Stimulated activated CD4-positive, alpha-beta T cell treated with anti-CD3 and anti-CD28 coated beads, Interleukin-1b, Interleukin-23, amount 100 ng/mL, for 1 hour (primary cell): ENCODE measurements around the gene INSM1.

ENCODE experiments used
- DNase-seq, 2 donors: peaks; one replicate each; pipeline ENCODE4 v3.0.0-alpha.2; 2020; ENCODE audit warnings: low read depth in 2 of 2

The INSM1 gene

GRCh38 chr20:20393207-20394120 is 25.6 kb downstream of the INSM1 start:
- DNase-seq, result no peak

GRCh38 chr20:20395087-20395486 is 27.2 kb downstream of the INSM1 start:
- no peak for DNase-seq

DNA sequence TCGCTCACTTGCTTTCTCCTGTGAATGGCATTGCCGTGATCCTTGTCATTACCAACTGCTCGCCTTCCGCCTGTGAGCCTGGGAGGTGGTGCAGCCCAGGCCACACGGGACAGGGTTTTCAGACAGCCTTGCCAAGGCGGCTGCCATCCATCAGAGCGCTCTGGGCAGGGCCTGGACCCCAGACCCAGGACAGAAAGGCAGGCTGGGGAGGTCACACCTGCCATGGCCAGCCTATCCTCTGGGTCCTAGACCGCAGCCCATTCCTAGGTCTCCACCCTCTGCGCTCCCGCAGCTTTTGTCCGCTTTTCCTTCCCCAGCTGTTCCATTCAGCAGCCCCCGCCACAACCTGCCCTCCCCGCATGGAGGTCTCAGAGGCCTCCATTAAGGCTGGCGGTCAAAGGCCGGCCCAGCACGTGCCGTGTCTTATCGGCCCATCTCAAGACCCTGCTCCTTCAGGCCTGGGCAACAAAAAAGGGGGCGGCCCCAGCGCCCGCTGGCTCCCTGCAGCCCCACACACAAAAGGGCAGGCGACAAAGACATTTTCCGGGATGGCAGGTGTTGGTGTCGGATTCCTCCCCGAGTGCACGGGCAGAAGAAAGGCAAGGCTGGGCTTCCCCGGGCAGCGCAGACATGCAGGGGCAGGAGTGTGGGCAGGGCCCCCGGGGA is 28.1 kb downstream of the INSM1 start:
- DNase-seq, result no peak

GRCh38 chr20:20396794-20397193 is 28.9 kb downstream of the INSM1 start:
- DNase-seq, result no peak

DNA sequence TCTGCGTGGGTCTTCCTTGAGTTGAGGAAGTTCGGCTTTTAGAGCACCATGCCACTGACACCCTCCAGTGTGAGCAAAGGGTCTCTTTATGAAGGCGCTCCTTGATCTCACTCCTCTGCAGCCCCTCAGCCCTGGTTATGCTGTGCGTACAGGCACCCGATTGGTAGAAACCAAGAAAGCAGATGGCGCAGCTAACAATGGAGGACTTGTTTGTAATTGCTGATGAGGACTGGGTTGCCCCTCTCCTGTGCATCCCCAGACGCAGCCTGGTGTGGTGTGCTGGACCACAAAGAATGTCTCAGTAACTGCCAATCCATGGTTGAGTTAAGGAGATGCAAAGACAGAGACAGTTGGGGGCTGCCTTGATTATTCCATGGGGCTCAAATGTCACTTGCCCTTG is 30.2 kb downstream of the INSM1 start:
- DNase-seq, result no peak

GRCh38 chr20:20399531-20400500 is 31.9 kb downstream of the INSM1 start:
- no peak for DNase-seq

- DNase-seq, result no peak
These were observed 34.1 kb downstream of the INSM1 start for GRCh38 chr20:20401991-20402390.

- no peak for DNase-seq
These were observed 36.7 kb downstream of the INSM1 start for GRCh38 chr20:20404633-20405032.

DNA sequence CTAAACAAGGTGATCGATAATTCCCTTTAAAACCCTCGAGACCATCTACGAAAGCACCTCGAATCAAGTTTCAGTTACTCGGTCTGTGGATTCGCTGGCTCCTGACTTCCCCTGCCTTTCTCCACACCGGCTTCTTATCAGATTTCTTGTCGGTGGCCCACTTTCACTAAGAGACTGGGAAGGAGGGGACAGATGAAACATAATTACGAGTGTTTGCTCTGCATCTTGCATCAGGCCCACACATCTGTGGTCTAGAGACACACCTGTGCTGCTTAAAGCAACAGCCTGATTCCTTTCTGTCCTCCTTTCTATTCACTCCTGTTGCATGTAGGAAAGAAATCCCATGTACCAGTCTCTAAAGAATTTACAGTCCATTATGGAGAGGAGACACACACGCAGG is 37.7 kb downstream of the INSM1 start:
- DNase-seq, result no peak

- no peak for DNase-seq
These were observed 38.4 kb downstream of the INSM1 start for GRCh38 chr20:20406306-20406705.

DNA sequence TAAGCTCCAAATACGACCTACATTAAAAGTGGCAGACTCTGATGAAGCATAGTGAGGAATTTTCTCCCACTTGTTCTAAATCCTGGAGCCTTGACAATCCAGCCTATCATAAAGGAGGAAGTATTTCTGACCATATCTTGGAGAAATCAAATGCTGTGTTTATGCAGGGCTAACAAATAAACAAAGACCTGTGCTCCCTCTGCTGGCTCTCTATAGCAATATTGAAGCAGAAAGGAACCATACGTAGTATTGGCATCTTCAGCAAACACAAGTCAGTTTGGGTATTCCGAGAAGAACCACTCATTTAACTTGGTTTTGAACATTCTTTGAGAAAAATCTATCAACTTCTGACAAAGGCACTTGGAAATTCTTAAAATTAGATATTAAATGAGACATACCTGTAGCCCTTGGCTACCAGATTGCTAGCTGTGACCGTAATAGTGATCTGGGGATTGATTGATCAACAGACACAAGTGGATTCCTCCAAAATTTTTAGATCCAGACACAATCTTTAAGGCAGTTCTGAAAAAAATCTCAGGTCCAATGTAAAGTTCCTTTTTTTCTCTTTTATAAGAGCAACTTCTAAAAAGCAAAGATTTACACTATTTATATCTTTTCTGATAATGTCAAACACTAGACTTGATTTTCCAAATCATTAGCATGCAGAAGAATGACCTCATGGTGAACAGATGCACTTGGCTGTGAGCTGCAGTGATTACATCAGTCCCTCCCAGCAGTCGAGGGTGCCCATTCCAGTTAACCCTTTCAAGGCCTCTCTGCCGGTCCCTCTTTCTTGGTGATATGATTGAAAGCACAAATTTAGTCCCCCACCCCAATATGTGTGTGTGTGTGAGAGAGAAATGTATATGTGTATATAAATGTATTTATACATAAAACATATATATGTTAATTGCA is 40.2 kb downstream of the INSM1 start:
- DNase-seq, result no peak

- no peak for DNase-seq
These were observed 41.4 kb downstream of the INSM1 start for GRCh38 chr20:20409331-20409730.

DNA sequence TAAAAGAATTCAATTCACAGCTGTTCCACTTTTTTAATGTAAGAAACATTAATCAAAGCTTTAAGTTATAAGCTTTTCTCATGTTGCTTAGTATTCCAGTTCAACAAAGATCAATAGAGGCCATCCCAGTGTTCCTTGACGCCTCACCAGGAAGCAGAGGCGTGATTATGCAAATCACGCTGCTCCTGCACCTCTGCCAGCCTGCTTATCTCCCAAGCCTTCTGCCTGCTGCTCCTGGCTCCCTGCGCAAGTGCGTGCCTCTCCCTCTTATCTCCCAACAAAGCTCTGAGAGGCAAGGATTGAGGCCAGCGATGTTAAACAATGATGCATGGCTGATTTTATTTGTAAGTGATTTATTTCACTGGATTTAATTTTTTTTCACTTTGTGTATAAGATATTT is 42.8 kb downstream of the INSM1 start:
- DNase-seq, result no peak

- DNase-seq, result no peak
These were observed 43.5 kb downstream of the INSM1 start for GRCh38 chr20:20411402-20411801.

DNA sequence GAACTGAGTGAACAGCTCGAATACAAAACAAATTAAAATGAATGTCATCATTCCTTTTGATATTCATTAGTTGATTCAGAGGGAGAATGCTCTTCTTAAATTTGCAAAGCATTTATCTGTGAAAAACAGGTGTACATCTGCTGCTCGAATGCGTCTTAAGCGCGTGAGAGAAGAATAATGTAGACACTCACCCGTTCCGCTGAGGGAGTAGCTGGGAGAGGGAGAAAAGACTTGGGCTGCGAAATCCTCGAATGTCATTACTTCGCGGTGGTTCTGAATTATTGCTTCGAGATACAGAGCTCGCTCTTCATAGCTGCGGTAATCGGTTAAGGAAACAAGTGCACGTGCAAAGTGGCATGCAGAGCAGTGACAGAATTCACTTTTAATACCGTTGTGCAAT is 43.9 kb downstream of the INSM1 start:
- no peak for DNase-seq

GRCh38 chr20:20412750-20413149 is 44.8 kb downstream of the INSM1 start:
- no peak for DNase-seq

DNA sequence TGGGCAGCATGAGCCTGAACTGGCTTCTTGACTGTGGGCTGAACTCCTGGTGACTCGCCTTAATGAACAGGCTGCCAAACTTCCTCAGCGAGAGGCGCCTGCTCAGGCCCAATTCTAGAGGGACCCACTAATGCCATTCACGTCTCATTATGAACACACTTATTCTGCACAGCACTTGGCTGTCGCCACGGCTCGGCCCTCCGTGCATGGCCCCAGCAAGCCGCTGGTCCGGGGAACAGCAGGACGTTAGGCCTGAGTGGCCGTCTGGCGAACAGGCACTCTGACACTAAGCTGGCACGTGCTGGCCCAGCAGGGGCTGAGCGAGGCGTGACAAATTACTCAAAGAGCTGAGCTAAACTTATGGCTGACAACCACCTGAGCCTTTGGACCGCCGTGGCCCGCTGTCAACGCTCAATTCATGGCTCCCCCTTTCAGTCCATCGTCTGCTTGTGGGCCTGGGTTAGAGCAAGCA is 45.9 kb downstream of the INSM1 start:
- no peak for DNase-seq

DNA sequence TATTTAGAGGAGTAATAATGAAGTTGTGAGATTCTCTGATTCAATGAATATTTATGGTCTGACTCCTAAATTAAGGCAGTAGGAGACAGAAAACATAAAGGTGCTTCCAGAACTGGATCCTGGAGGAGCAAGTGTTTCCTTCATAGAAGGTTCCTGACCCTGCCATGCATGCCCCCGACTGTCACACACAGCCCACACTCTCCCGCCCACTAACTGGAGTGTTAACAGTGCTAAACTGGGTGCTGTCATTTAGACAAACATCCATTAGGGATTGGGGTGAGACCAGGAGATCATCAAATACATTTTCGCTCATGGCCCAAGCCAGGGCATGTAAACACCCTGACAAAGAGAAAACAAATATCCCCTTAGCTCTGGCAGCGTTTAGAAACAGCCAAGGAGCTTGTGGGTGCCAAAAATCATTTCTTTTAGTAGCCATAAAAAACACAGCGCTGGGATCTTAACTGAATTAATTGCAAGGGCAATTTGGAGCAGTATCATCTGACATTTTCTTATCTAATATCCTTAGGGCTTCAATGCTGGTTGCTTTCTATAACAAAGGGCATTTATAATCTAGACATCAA is 46.8 kb downstream of the INSM1 start:
- DNase-seq, result no peak

- DNase-seq, result no peak
These were observed 47.4 kb downstream of the INSM1 start for GRCh38 chr20:20415321-20415720.

DNA sequence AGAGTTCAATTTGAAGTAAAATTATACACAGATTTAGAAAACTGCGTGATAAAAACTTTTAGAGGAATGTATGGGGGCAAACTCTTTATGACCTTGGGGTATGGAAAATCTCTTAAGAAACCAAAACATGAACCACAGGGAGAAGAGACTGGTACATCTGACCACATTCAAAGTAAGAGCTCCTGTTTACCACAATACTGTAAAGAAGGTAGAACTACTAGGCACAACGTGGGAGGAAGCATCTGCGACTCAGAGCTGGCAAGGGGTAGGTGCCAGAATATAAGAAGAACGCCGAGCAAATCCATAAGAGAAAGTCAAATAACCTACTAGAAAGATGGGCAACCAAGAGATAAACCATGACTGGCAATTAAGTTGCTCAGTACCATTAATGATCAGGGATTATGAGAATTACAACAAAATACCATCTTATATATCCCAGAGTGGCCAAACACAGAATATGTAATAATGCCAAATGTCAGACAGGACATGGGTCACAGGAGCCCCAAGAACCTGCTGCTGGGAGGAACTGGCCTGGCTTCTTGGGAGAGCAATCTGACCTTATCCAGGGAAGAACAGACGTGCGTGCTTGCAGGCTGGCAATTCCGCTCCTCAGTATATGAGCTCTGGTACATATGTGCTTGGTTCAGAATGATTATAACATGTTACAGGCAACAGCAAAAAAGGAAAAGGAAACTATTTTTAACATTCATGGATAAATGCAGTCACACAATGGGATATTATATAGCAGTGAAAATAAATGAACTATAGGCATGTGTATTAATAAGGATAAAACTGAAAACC is 50.2 kb downstream of the INSM1 start:
- DNase-seq, result no peak
